ENCODE results near the gene C19orf85.

C19orf85 gene

GRCh38 chr19:55476100-55476775, 11.7 kb upstream of the C19orf85 start, which contains the start of gene ZNF628:
ZNF628 (plus strand) TSS chr19:55476617; CDS start chr19:55479911, 3,294 bp downstream.
- peak; percentile 97 to 99 (median 98) for DNase-seq

GRCh38 chr19:55474269-55475265, 10.0 kb upstream of the C19orf85 start:
- no peak for DNase-seq

GRCh38 chr19:55473225-55474012, 8.9 kb upstream of the C19orf85 start:
- DNase-seq = no peak

GRCh38 chr19:55472463-55472862, 7.9 kb upstream of the C19orf85 start:
- DNase-seq = no peak

GRCh38 chr19:55471266-55471665, 6.7 kb upstream of the C19orf85 start:
- DNase-seq = no peak

- DNase-seq = no peak
Measured at GRCh38 chr19:55468054-55468393, 3.5 kb upstream of the C19orf85 start.

- peak in 1 of 3 experiments; percentile 40 for DNase-seq
Measured at GRCh38 chr19:55467236-55468053, 2.9 kb upstream of the C19orf85 start.

GRCh38 chr19:55466241-55466614, 1.7 kb upstream of the C19orf85 start:
- no peak for DNase-seq

- no peak for DNase-seq
Measured at GRCh38 chr19:55465460-55466240, 1.1 kb upstream of the C19orf85 start.

- DNase-seq = no peak
Measured at GRCh38 chr19:55464039-55464661, 401 bp downstream of the C19orf85 start.

GRCh38 chr19:55463583-55464031, 944 bp downstream of the C19orf85 start:
- no peak for DNase-seq

- no peak for DNase-seq
Measured at GRCh38 chr19:55462722-55463121, 1.8 kb downstream of the C19orf85 start.

- DNase-seq = peak in 1 of 3 experiments; percentile 49
Measured at GRCh38 chr19:55461974-55462626, 2.5 kb downstream of the C19orf85 start.

- DNase-seq = peak; percentile 99 to 100 (median 99)
Measured at GRCh38 chr19:55461259-55461973, 3.1 kb downstream of the C19orf85 start, which contains the start of gene ISOC2. ISOC2 (minus strand) TSS chr19:55461642; CDS start chr19:55456486, 5,156 bp downstream.

- peak; percentile 45 to 79 (median 66) for DNase-seq
Measured at GRCh38 chr19:55460670-55461258, 3.8 kb downstream of the C19orf85 start.

- DNase-seq = peak in 2 of 3 experiments; percentile 48 to 58
Measured at GRCh38 chr19:55459950-55460657, 4.4 kb downstream of the C19orf85 start.

GRCh38 chr19:55459551-55459949, 5.0 kb downstream of the C19orf85 start:
- peak in 1 of 3 experiments; percentile 79 for DNase-seq

Measured in NCI-H1417 (cell line).